SK-N-SH treated with all-trans-retinoic acid at 6 μM for 48 hours (cell line): ENCODE measurements around the gene TRIP6.

Experiments
- ARNTL ChIP-seq: fragments of 450-650 bp; formaldehyde crosslinking; IDR thresholded peaks from 2 replicates; pipeline ENCODE4 v1.5.0; 2020; ENCODE audit warnings: low read depth, mild to moderate bottlenecking, moderate library complexity, borderline replicate concordance
- CREB5 ChIP-seq: fragments of 250-450 bp; sonication (Bioruptor Pico); IDR thresholded peaks from 2 replicates; pipeline ENCODE4 v1.5.1; 2020; ENCODE audit warnings: low read depth, mild to moderate bottlenecking, moderate library complexity
- ESRRG ChIP-seq: fragments of 250-450 bp; sonication (Bioruptor Pico); IDR thresholded peaks from 2 replicates; pipeline ENCODE4 v1.6.1; 2021; ENCODE audit warnings: mild to moderate bottlenecking
- GLIS3 ChIP-seq: fragments of 250-450 bp; sonication (Bioruptor Pico); IDR thresholded peaks from 2 replicates; pipeline ENCODE4 v1.5.0; 2020; ENCODE audit warnings: mild to moderate bottlenecking, moderate library complexity
- ISL1 ChIP-seq: fragments of 250-450 bp; sonication (Bioruptor Pico); IDR thresholded peaks from 2 replicates; pipeline ENCODE4 v2.1.2; 2022; ENCODE audit warnings: mild to moderate bottlenecking, moderate library complexity
- RARB ChIP-seq: fragments of 250-450 bp; sonication (Bioruptor Pico); IDR thresholded peaks from 2 replicates; pipeline ENCODE4 v1.8.0; 2021; ENCODE audit warnings: mild to moderate bottlenecking, moderate library complexity
- TCF4 ChIP-seq: fragments of 250-450 bp; sonication (Bioruptor Pico); IDR thresholded peaks from 2 replicates; pipeline ENCODE4 v1.8.0; 2021; ENCODE audit warnings: mild to moderate bottlenecking, moderate library complexity, borderline replicate concordance
- ZC3H10 ChIP-seq: fragments of 250-450 bp; sonication (Bioruptor Pico); IDR thresholded peaks from 2 replicates; pipeline ENCODE4 v1.5.1; 2021; ENCODE audit warnings: mild to moderate bottlenecking, moderate library complexity
- ZFP3 ChIP-seq: fragments of 250-450 bp; sonication (Bioruptor Pico); IDR thresholded peaks from 2 replicates; pipeline ENCODE4 v1.5.0; 2020; ENCODE audit warnings: mild to moderate bottlenecking, moderate library complexity
- ZFP30 ChIP-seq: fragments of 450-650 bp; formaldehyde crosslinking; IDR thresholded peaks from 2 replicates; pipeline ENCODE4 v1.5.0; 2022; ENCODE audit warnings: mild to moderate bottlenecking, moderate library complexity
- ZNF565 ChIP-seq: fragments of 450-650 bp; formaldehyde crosslinking; conservative IDR thresholded peaks from 2 replicates; pipeline ENCODE4 v1.5.0; 2020; ENCODE audit warnings: low read depth, mild to moderate bottlenecking, moderate library complexity
- ZNF8 ChIP-seq: fragments of 450-650 bp; formaldehyde crosslinking; IDR thresholded peaks from 2 replicates; pipeline ENCODE4 v1.5.0; 2020; ENCODE audit warnings: mild to moderate bottlenecking, moderate library complexity
- TF ChIP-seq, protein P1 (sequence below): fragments of 250-450 bp; sonication (Bioruptor Pico); IDR thresholded peaks from 2 replicates; pipeline ENCODE4 v1.8.0; 2020; ENCODE audit warnings: mild to moderate bottlenecking, moderate library complexity, borderline replicate concordance
- TF ChIP-seq, protein P2 (sequence below): fragments of 250-450 bp; sonication (Bioruptor Pico); IDR thresholded peaks from 2 replicates; pipeline ENCODE4 v1.8.0; 2021; ENCODE audit warnings: low read depth, mild to moderate bottlenecking, moderate library complexity, borderline replicate concordance

GRCh38 chr7:100894860-100895700 lies 27.9 kb downstream of the TRIP6 start:
- TF ChIP-seq, protein P1, sequence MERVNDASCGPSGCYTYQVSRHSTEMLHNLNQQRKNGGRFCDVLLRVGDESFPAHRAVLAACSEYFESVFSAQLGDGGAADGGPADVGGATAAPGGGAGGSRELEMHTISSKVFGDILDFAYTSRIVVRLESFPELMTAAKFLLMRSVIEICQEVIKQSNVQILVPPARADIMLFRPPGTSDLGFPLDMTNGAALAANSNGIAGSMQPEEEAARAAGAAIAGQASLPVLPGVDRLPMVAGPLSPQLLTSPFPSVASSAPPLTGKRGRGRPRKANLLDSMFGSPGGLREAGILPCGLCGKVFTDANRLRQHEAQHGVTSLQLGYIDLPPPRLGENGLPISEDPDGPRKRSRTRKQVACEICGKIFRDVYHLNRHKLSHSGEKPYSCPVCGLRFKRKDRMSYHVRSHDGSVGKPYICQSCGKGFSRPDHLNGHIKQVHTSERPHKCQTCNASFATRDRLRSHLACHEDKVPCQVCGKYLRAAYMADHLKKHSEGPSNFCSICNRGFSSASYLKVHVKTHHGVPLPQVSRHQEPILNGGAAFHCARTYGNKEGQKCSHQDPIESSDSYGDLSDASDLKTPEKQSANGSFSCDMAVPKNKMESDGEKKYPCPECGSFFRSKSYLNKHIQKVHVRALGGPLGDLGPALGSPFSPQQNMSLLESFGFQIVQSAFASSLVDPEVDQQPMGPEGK (CRISPR knock-in tag), result peak; percentile 84; the same call in 1 of the 2 replicates
- TF ChIP-seq CREB5, result no peak
- TF ChIP-seq, protein P2, sequence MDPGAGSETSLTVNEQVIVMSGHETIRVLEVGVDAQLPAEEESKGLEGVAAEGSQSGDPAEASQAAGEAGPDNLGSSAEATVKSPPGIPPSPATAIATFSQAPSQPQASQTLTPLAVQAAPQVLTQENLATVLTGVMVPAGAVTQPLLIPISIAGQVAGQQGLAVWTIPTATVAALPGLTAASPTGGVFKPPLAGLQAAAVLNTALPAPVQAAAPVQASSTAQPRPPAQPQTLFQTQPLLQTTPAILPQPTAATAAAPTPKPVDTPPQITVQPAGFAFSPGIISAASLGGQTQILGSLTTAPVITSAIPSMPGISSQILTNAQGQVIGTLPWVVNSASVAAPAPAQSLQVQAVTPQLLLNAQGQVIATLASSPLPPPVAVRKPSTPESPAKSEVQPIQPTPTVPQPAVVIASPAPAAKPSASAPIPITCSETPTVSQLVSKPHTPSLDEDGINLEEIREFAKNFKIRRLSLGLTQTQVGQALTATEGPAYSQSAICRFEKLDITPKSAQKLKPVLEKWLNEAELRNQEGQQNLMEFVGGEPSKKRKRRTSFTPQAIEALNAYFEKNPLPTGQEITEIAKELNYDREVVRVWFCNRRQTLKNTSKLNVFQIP (CRISPR knock-in tag), result no peak
- TF ChIP-seq ZNF565, result no peak
- TF ChIP-seq ZNF8 (CRISPR knock-in tag), result no peak
- no peak for TF ChIP-seq GLIS3 (CRISPR knock-in tag)
- TF ChIP-seq ISL1 (CRISPR knock-in tag), result no peak
- TF ChIP-seq TCF4 (CRISPR knock-in tag), result no peak
- no peak for TF ChIP-seq ZFP3 (CRISPR knock-in tag)
- TF ChIP-seq RARB, result no peak
- TF ChIP-seq ESRRG (CRISPR knock-in tag), result no peak
- no peak for TF ChIP-seq ARNTL (CRISPR knock-in tag)
- no peak for TF ChIP-seq ZC3H10 (CRISPR knock-in tag)
- TF ChIP-seq ZFP30 (CRISPR knock-in tag), result no peak
